ENCODE measurements around the gene HABP2.

Gene HABP2

DNA sequence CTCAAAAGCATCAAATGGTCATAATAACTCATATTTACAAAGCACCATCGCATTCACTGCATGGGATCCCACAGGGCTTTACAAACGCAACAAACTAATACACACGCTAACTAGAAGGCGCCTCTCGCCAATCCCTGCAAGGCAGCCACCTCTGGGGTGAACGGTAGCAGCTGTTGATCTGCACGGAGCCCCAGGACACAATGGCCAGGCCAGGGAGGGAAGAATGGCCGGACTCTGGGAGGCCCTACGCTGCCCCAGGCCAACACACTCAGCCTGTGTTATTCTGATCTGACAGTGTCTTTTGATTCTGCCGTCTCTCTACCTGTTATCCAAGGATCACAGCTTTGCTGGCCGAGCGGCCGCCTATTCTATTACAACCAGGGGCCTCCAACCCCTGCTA, 41.8 kb downstream of the HABP2 start:
- DNase-seq (ENCODE audit: low read depth): no peak
- no peak overlapping the region for H3K4me3 ChIP-seq (ENCODE audit: control insufficient read depth, low read depth, low read length)
- TF ChIP-seq, protein P1, sequence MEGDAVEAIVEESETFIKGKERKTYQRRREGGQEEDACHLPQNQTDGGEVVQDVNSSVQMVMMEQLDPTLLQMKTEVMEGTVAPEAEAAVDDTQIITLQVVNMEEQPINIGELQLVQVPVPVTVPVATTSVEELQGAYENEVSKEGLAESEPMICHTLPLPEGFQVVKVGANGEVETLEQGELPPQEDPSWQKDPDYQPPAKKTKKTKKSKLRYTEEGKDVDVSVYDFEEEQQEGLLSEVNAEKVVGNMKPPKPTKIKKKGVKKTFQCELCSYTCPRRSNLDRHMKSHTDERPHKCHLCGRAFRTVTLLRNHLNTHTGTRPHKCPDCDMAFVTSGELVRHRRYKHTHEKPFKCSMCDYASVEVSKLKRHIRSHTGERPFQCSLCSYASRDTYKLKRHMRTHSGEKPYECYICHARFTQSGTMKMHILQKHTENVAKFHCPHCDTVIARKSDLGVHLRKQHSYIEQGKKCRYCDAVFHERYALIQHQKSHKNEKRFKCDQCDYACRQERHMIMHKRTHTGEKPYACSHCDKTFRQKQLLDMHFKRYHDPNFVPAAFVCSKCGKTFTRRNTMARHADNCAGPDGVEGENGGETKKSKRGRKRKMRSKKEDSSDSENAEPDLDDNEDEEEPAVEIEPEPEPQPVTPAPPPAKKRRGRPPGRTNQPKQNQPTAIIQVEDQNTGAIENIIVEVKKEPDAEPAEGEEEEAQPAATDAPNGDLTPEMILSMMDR (IDR thresholded peaks at IDR 0.05; ENCODE audit: control insufficient read depth, insufficient read depth, low read depth, low read length, missing control alignments): no peak

DNA sequence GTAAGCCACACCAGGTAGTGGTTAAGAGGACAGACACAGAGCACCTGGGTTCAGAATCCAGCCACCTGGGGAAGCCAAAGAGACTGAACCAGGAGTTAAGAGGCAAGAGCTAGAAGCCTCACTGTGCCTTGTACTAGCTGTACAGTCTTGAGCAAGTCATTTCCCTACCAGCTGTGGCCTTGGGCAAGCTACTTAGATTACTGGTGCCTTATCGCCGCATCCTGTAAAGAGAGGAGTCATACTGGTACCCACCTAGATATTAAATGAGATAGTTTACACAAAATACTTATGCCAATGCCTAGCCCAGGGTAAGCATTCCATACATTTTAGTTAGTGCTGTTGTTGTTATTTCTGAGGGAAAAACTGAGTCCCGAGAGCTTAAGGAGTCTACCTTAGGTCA, 47.7 kb downstream of the HABP2 start:
- H3K4me3 ChIP-seq (ENCODE audit: control insufficient read depth, low read depth, low read length): no peak overlapping the region
- no peak for DNase-seq (ENCODE audit: low read depth)
- TF ChIP-seq, protein P1 (IDR thresholded peaks at IDR 0.05; ENCODE audit: control insufficient read depth, insufficient read depth, low read depth, low read length, missing control alignments): no peak

DNA sequence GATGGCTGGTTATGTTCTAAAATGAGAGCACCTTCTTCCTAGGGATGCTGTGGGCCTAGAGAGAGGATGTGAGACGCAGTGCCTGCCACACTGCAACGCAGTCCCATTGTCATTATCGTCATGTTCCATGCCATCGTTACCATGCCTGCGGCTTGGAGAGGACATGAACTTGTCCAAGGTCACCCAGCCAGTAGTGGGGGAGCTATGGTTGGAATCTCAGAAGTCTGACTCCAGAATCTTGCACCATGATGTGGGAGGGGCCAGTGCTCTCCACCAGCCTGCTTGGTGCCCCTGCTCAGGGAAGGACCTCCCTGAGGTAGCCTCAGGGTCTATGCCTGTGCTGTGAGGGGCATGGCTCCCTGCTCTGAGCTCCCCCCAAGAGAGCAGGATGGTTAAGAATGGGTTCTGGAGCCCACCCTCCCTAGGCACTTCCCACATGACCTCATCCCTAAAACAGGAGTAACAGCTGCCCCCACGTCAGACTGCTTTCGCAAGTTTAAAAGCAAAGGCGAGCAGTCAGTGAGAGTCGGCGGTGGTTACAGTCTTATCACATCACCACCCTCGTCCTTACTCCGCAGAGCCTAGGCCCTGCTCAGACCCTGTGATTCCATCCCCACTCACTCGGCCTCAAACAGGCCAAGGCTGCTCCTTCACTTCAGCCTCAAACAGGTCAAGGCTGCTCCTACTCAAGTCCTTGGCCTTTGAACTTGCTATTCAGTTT, 50.4 kb downstream of the HABP2 start:
- no peak for DNase-seq (ENCODE audit: low read depth)
- TF ChIP-seq, protein P1 (IDR thresholded peaks at IDR 0.05; ENCODE audit: control insufficient read depth, insufficient read depth, low read depth, low read length, missing control alignments): no peak
- H3K4me3 ChIP-seq (ENCODE audit: control insufficient read depth, low read depth, low read length): no peak overlapping the region

DNA sequence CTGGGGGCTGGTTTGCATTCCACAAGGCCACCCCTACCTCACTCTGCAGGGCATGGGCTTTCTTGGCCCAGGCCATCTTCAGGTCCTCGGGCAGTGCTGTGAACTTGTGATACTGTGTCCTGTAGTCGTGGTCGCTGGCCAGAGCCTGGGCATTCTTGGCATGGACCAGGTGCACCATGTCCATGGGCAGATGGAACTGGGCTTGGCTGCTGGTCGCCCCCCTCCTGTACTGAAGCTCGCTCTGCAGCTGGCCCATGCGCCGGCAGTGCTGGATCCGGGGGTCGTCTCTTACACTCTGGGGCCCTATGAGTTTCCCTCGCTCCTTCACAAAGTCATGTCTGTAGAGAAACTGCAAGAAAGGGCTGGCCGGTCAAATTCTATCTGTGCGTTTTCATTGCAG, 51.7 kb downstream of the HABP2 start:
- H3K4me3 ChIP-seq (ENCODE audit: control insufficient read depth, low read depth, low read length): no peak overlapping the region
- TF ChIP-seq, protein P1 (IDR thresholded peaks at IDR 0.05; ENCODE audit: control insufficient read depth, insufficient read depth, low read depth, low read length, missing control alignments): no peak
- DNase-seq (ENCODE audit: low read depth): no peak

DNA sequence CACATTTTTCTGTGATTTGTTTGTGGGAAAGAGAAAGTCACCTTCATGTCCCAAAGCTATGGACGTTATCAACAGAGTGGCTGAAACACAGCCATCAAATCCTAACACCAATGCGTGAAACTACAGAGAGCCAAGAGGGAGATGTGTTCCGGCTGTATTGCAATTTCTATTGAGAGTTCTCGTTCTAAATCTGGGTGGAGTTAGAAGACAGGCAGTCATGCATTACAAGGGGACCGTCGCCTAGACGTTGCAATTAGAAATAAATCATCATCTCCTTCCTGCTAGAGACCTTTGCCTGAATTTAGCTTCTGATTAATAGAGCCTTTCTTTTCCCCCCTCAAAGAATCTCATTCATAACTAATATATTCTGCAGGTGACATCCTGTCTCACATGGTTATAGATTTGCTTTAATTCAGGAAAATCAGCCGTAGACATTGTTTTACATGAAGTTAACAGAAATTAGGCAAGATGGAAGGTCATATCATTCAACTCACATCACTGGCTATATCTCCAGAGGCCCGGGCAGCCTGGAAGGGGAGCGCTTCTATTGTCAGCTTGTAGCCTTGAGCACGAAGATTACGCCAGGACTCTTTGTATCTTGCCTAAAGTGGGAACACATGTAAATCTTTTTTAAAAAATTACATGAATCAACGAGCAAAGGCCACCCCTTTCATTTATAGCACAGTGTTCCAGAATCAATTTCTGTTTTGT, 52.6 kb downstream of the HABP2 start:
- TF ChIP-seq, protein P1 (IDR thresholded peaks at IDR 0.05; ENCODE audit: control insufficient read depth, insufficient read depth, low read depth, low read length, missing control alignments): no peak
- no peak overlapping the region for H3K4me3 ChIP-seq (ENCODE audit: control insufficient read depth, low read depth, low read length)
- DNase-seq (ENCODE audit: low read depth): no peak

DNA sequence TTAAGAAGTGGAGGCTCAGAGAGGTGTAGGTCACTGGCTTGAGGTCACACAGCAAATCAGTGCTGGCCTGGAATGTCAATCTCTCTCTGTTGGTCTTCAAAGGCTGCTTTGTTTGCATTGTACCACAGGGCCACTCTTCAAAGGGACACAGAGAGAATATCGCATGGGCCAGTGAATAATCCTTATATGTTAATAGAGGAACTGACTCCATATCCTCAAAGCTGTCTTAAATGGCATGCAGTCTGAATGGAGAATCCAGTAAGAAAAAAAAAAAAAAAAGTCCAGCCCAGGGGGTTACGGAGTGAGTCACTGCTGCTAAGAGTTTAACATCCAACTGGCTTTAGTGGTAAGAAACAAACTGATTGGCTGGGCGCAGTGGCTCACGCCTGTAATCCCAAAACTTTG, 56.9 kb downstream of the HABP2 start:
- TF ChIP-seq, protein P1 (IDR thresholded peaks at IDR 0.05; ENCODE audit: control insufficient read depth, insufficient read depth, low read depth, low read length, missing control alignments): no peak
- no peak overlapping the region for H3K4me3 ChIP-seq (ENCODE audit: control insufficient read depth, low read depth, low read length)
- no peak for DNase-seq (ENCODE audit: low read depth)
